H9 (cell line): ENCODE data around the gene AVL9. TPM values are rescaled to one million over a fixed set of nuclear protein-coding genes. Genes with fewer than 3 reads are reported as not detected.
A peak's percentile ranks its signal among the peaks of the same experiment; 100 is the strongest.

Source experiments
- DNase-seq: peaks from one replicate; pipeline ENCODE4 v3.0.0-alpha.2; 2017
- H2AFZ ChIP-seq: one replicate; pipeline ENCODE4 v1.6.1; 2013; ENCODE audit warnings: mild to moderate bottlenecking, low read length, control low read depth, moderate library complexity
- H2AK5ac ChIP-seq: 2 replicates; pipeline ENCODE4 v1.6.1; 2013; ENCODE audit warnings: low read length, control low read depth, mixed read lengths; ENCODE audit not compliant: insufficient read length
- H2BK120ac ChIP-seq: one replicate; pipeline ENCODE4 v1.6.1; 2013; ENCODE audit warnings: low read depth, mild to moderate bottlenecking, low read length, control low read depth, inconsistent platforms; ENCODE audit not compliant: poor library complexity, severe bottlenecking
- H2BK12ac ChIP-seq: 2 replicates; pipeline ENCODE4 v1.6.1; 2013; ENCODE audit warnings: low read length, control low read depth, mixed read lengths, low read depth; ENCODE audit not compliant: insufficient read length
- H2BK15ac ChIP-seq: 2 replicates; pipeline ENCODE4 v1.6.1; 2013; ENCODE audit warnings: low read depth, low read length, control low read depth
- H2BK20ac ChIP-seq: one replicate; pipeline ENCODE4 v1.6.1; 2013; ENCODE audit warnings: low read depth, mild to moderate bottlenecking, low read length, control low read depth, inconsistent platforms; ENCODE audit not compliant: poor library complexity, severe bottlenecking
- H2BK5ac ChIP-seq: 2 replicates; pipeline ENCODE4 v1.6.1; 2013; ENCODE audit warnings: low read length, control low read depth, mixed read lengths; ENCODE audit not compliant: insufficient read length
- H3K14ac ChIP-seq: 2 replicates; pipeline ENCODE4 v1.6.1; 2013; ENCODE audit warnings: low read length, control low read depth; ENCODE audit not compliant: insufficient read depth
- H3K18ac ChIP-seq: 2 replicates; pipeline ENCODE4 v1.6.1; 2013; ENCODE audit warnings: low read depth, mild to moderate bottlenecking, mixed read lengths, low read length, control low read depth; ENCODE audit not compliant: insufficient read length
- H3K23ac ChIP-seq: 2 replicates; pipeline ENCODE4 v1.6.1; 2013; ENCODE audit warnings: low read length, control low read depth, mixed read lengths, low read depth; ENCODE audit not compliant: insufficient read length
- H3K23me2 ChIP-seq: 2 replicates; pipeline ENCODE4 v1.6.1; 2013; ENCODE audit warnings: low read depth, mild to moderate bottlenecking, mixed read lengths, low read length, control low read depth; ENCODE audit not compliant: insufficient read length, poor library complexity, severe bottlenecking
- H3K27ac ChIP-seq: 2 replicates; pipeline ENCODE4 v1.5.1; 2013; ENCODE audit warnings: low read length, control low read depth, mixed read lengths, low read depth; ENCODE audit not compliant: insufficient read length
- H3K27me3 ChIP-seq: 2 replicates; pipeline ENCODE4 v1.6.1; 2013; ENCODE audit warnings: low read length, control low read depth, inconsistent platforms; ENCODE audit not compliant: insufficient read depth
- H3K4ac ChIP-seq: 2 replicates; pipeline ENCODE4 v1.6.1; 2013; ENCODE audit warnings: low read depth, mild to moderate bottlenecking, control low read depth, inconsistent platforms, low read length, moderate library complexity
- H3K4me1 ChIP-seq: 2 replicates; pipeline ENCODE4 v1.6.1; 2013; ENCODE audit warnings: low read length, control low read depth, inconsistent platforms; ENCODE audit not compliant: insufficient read depth
- H3K4me2 ChIP-seq: 2 replicates; pipeline ENCODE4 v1.6.1; 2013; ENCODE audit warnings: low read length, control low read depth, mixed read lengths; ENCODE audit not compliant: insufficient read length, insufficient read depth
- H3K56ac ChIP-seq: 2 replicates; pipeline ENCODE4 v1.6.1; 2013; ENCODE audit warnings: low read depth, mild to moderate bottlenecking, mixed read lengths, low read length, control low read depth; ENCODE audit not compliant: insufficient read length
- H3K79me1 ChIP-seq: 2 replicates; pipeline ENCODE4 v1.6.1; 2013; ENCODE audit warnings: low read depth, mild to moderate bottlenecking, moderate library complexity, low read length, control low read depth, inconsistent platforms; ENCODE audit not compliant: insufficient read depth, poor library complexity, severe bottlenecking
- H3K79me2 ChIP-seq: 2 replicates; pipeline ENCODE4 v1.6.1; 2013; ENCODE audit warnings: low read length, control low read depth, inconsistent platforms; ENCODE audit not compliant: insufficient read depth
- H3K9ac ChIP-seq: 2 replicates; pipeline ENCODE4 v1.6.1; 2013; ENCODE audit warnings: low read length, control low read depth, mixed read lengths; ENCODE audit not compliant: insufficient read length; ENCODE audit errors: extremely low read depth
- H3K9me3 ChIP-seq: one replicate; pipeline ENCODE4 v1.6.1; 2013; ENCODE audit warnings: low read depth, low read length, inconsistent platforms; ENCODE audit not compliant: control insufficient read depth
- H3T11ph ChIP-seq: one replicate; pipeline ENCODE4 v1.6.1; 2013; ENCODE audit warnings: mild to moderate bottlenecking, low read length, control low read depth, inconsistent platforms
- H4K20me1 ChIP-seq: one replicate; pipeline ENCODE4 v1.6.1; 2013; ENCODE audit not compliant: control insufficient read depth, insufficient read length, insufficient read depth
- H4K5ac ChIP-seq: 2 replicates; pipeline ENCODE4 v1.6.1; 2013; ENCODE audit warnings: low read depth, mild to moderate bottlenecking, mixed read lengths, low read length, control low read depth; ENCODE audit not compliant: insufficient read length
- H4K8ac ChIP-seq: replicated peaks from 2 replicates; pipeline ENCODE4 v1.6.1; 2013; ENCODE audit warnings: low read length, control low read depth, mixed read lengths, low read depth; ENCODE audit not compliant: insufficient read length
- H4K91ac ChIP-seq: 2 replicates; pipeline ENCODE4 v1.6.1; 2013; ENCODE audit warnings: low read depth, mild to moderate bottlenecking, moderate library complexity, mixed read lengths, low read length, control low read depth; ENCODE audit not compliant: insufficient read length
- H3K27ac Mint-ChIP-seq, 3 experiments: 2 replicates in 2 of 3; 3 replicates in 1 of 3; pipeline ENCODE4 v1.8.0; 2020 to 2021; ENCODE audit warnings: mixed read lengths in 3 of 3, mild to moderate bottlenecking in 1 of 3, moderate library complexity in 1 of 3
- H3K27me3 Mint-ChIP-seq: 2 replicates; pipeline ENCODE4 v1.8.0; 2021; ENCODE audit warnings: low read depth, mild to moderate bottlenecking, moderate library complexity, mixed read lengths
- H3K36me3 Mint-ChIP-seq, 3 experiments: 2 replicates in 2 of 3; 3 replicates in 1 of 3; pipeline ENCODE4 v1.8.0; 2020 to 2021; ENCODE audit warnings: low read depth in 3 of 3, mixed read lengths in 3 of 3; ENCODE audit not compliant: insufficient read depth in 1 of 3
- H3K4me1 Mint-ChIP-seq, 2 experiments: 2 replicates each; pipeline ENCODE4 v1.8.0; 2020; ENCODE audit warnings: mixed read lengths in 2 of 2
- H3K4me3 Mint-ChIP-seq, 2 experiments: 2 replicates in 1 of 2; 3 replicates in 1 of 2; pipeline ENCODE4 v1.8.0; 2020 to 2021; ENCODE audit warnings: mild to moderate bottlenecking in 2 of 2, mixed read lengths in 2 of 2, moderate library complexity in 1 of 2
- H3K9me3 Mint-ChIP-seq, 2 experiments: 2 replicates in 1 of 2; 3 replicates in 1 of 2; pipeline ENCODE4 v1.8.0; 2020; ENCODE audit warnings: mild to moderate bottlenecking in 2 of 2, mixed read lengths in 2 of 2, moderate library complexity in 1 of 2
- WGBS: extraction: QIAGEN DNeasy Blood & Tissue Kit; methylation state at CpG from one replicate; pipeline ENCODE4 v1.1.7; 2013; ENCODE audit warnings: missing lambda C conversion rate, low lambda C conversion rate, mixed read lengths; ENCODE audit not compliant: insufficient read length; ENCODE audit errors: extremely low coverage; 5-methylcytosine and 5-hydroxymethylcytosine counted together
- total RNA-seq: library from RNA; stranded (reverse); gene quantifications from 2 replicates; pipeline ENCODE4 v1.2.1, GENCODE V29; 2021
- TF ChIP-seq, protein P1 (sequence below): fragments of 200-600 bp; sonication (generic); conservative IDR thresholded peaks from 3 replicates; pipeline ENCODE4 v1.8.0; 2021; ENCODE audit warnings: antibody characterized with exemption, mild to moderate bottlenecking

AVL9 gene
- total RNA-seq, 1 experiment from 2014 or later, result 38.7 TPM

- H4K91ac ChIP-seq, result no peak overlapping the region
- no peak overlapping the region for H2BK15ac ChIP-seq
- H3K23me2 ChIP-seq, result no peaks in the 10 kb centered on the region
- H3T11ph ChIP-seq, result no peak overlapping the region
- H3K23ac ChIP-seq, result no peak overlapping the region
- Mint-ChIP-seq H3K4me3 (peak overlapping the region in 1 of 2 experiments; percentile 60; a peak in 2 of 5 replicates), H3K27ac (peak overlapping the region in 2 of 3 experiments; percentile 64 to 83; a peak in 2 of 7 replicates), H3K27me3 (0 out of 2 replicates have a peak, but pooled peaks cover under 1% of the 10 kb centered on the region), H3K36me3 (peaks cover 23 to 25% (median 24%) of the 10 kb centered on the region in 3 experiments), H3K9me3 (peaks cover 24 to 30% of the 10 kb centered on the region in 2 experiments), H3K4me1 (peaks cover 44 to 48% of the 10 kb centered on the region in 2 experiments)
- H4K20me1 ChIP-seq, result no peaks in the 10 kb centered on the region
- peaks cover 10% of the 10 kb centered on the region; the same call in 1 of the 2 replicates for H3K4me1 ChIP-seq
- H3K79me1 ChIP-seq, result peaks cover under 1% of the 10 kb centered on the region
- no peak overlapping the region for H3K18ac ChIP-seq
- no peak overlapping the region for H3K4me2 ChIP-seq
- H3K9ac ChIP-seq, result no peak overlapping the region
- TF ChIP-seq, protein P1, sequence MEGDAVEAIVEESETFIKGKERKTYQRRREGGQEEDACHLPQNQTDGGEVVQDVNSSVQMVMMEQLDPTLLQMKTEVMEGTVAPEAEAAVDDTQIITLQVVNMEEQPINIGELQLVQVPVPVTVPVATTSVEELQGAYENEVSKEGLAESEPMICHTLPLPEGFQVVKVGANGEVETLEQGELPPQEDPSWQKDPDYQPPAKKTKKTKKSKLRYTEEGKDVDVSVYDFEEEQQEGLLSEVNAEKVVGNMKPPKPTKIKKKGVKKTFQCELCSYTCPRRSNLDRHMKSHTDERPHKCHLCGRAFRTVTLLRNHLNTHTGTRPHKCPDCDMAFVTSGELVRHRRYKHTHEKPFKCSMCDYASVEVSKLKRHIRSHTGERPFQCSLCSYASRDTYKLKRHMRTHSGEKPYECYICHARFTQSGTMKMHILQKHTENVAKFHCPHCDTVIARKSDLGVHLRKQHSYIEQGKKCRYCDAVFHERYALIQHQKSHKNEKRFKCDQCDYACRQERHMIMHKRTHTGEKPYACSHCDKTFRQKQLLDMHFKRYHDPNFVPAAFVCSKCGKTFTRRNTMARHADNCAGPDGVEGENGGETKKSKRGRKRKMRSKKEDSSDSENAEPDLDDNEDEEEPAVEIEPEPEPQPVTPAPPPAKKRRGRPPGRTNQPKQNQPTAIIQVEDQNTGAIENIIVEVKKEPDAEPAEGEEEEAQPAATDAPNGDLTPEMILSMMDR, result no peak
- H3K9me3 ChIP-seq, result peaks cover 10% of the 10 kb centered on the region
- H3K27me3 ChIP-seq, result no peaks in the 10 kb centered on the region
- H2AK5ac ChIP-seq, result no peak overlapping the region
- no peak overlapping the region for H2BK20ac ChIP-seq
- H4K8ac ChIP-seq, result no peak overlapping the region
- no CpG with 5 or more reads among the region's 4 CpGs for WGBS
- no peaks in the 10 kb centered on the region; the same call in 1 of the 2 replicates for H3K79me2 ChIP-seq
- no peak for DNase-seq
- no peak overlapping the region for H2BK12ac ChIP-seq
- H2BK120ac ChIP-seq, result no peak overlapping the region
- no peak overlapping the region for H3K27ac ChIP-seq
- no peak overlapping the region for H4K5ac ChIP-seq
- H2AFZ ChIP-seq, result no peak overlapping the region
- no peak overlapping the region for H3K4ac ChIP-seq
- H2BK5ac ChIP-seq, result no peak overlapping the region
- H3K56ac ChIP-seq, result no peak overlapping the region
- no peak overlapping the region for H3K14ac ChIP-seq
These were observed 30.6 kb downstream of the AVL9 start for GRCh38 chr7:32525839-32526238.
